ENCODE data around the gene ACTL10. TPM values are rescaled to one million over a fixed set of nuclear protein-coding genes. Genes with fewer than 3 reads are reported as not detected.
A peak's percentile ranks its signal among the peaks of the same experiment; 100 is the strongest.

Gene ACTL10
- total and polyA plus RNA-seq, 2 donors (not counting 1 experiment from before 2014, with no cell fraction given), result 1.2 to 6.3 TPM

DNA sequence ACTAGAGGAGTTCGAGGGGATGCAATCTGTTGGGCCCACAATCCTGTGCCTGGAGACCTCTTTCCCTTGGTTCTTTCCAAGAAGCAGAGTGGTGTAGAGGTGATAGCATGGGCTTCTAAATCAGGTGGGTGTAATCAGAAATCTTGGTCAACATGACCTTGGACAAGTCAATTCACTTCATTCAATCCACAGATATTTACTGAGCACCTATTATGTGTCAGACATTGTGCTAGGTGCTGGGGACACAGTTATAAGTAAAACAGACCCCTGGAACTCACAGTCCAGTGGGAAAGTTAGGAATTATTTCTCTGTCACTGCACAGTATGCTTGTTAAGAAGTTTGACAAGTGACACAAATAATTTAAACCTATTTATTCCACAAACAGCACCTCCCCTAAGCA is 22.8 kb downstream of the ACTL10 start:
- Histone ChIP-seq H3K27me3 (replicated peaks in 1 of 4; ENCODE audit: control extremely low read depth in 1 of 4, control insufficient read depth in 3 of 4, insufficient read depth in 4 of 4, low read length in 3 of 4) (no peaks in the 10 kb centered on the region), H2AFZ (ENCODE audit: insufficient read depth, low read depth, low read length, poor library complexity, severe bottlenecking) (no peak overlapping the region), H3K4me3 (ENCODE audit: control extremely low read depth in 1 of 5, extremely low read depth in 1 of 5, insufficient read depth in 1 of 5, low read depth in 2 of 5, low read length in 4 of 5) (no peak overlapping the region), H3K79me2 (ENCODE audit: control insufficient read depth, insufficient read depth, low read length) (no peaks in the 10 kb centered on the region), H3K9me3 (ENCODE audit: control extremely low read depth in 1 of 3, control insufficient read depth in 2 of 3, insufficient read depth in 1 of 3, low read length in 2 of 3) (no peaks in the 10 kb centered on the region), H3K9ac (ENCODE audit: low read length) (no peak overlapping the region), H3K27ac (ENCODE audit: low read length in 2 of 2) (no peak overlapping the region), H3K4me1 (ENCODE audit: control insufficient read depth in 2 of 2, insufficient read depth in 2 of 2, low read length in 2 of 2) (peaks cover 16 to 18% of the 10 kb centered on the region in 2 donors), H3K36me3 (replicated peaks in 1 of 2; ENCODE audit: control extremely low read depth in 1 of 2, control insufficient read depth in 1 of 2, extremely low read depth in 1 of 2, insufficient read depth in 2 of 2, low read length in 1 of 2) (no peaks in the 10 kb centered on the region), H4K20me1 (ENCODE audit: control insufficient read depth, insufficient read depth, low read length, poor library complexity, severe bottlenecking) (no peaks in the 10 kb centered on the region), H3K4me2 (replicated peaks; ENCODE audit: low read depth, low read length, poor library complexity, severe bottlenecking) (no peak overlapping the region)
- TF ChIP-seq, protein P1, sequence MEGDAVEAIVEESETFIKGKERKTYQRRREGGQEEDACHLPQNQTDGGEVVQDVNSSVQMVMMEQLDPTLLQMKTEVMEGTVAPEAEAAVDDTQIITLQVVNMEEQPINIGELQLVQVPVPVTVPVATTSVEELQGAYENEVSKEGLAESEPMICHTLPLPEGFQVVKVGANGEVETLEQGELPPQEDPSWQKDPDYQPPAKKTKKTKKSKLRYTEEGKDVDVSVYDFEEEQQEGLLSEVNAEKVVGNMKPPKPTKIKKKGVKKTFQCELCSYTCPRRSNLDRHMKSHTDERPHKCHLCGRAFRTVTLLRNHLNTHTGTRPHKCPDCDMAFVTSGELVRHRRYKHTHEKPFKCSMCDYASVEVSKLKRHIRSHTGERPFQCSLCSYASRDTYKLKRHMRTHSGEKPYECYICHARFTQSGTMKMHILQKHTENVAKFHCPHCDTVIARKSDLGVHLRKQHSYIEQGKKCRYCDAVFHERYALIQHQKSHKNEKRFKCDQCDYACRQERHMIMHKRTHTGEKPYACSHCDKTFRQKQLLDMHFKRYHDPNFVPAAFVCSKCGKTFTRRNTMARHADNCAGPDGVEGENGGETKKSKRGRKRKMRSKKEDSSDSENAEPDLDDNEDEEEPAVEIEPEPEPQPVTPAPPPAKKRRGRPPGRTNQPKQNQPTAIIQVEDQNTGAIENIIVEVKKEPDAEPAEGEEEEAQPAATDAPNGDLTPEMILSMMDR (IDR thresholded peaks at IDR 0.05), result no peak
- no peak for TF ChIP-seq EZH2 (IDR thresholded peaks at IDR 0.05; ENCODE audit: borderline replicate concordance, insufficient read depth, low read depth, low read length, poor library complexity, severe bottlenecking)
- Mint-ChIP-seq H3K27ac (no peak overlapping the region), H3K4me3 (no peak overlapping the region), H3K27me3 (no peaks in the 10 kb centered on the region), H3K9me3 (ENCODE audit: insufficient read depth) (no peaks in the 10 kb centered on the region), H3K4me1 (peaks cover 19% of the 10 kb centered on the region)
- WGBS (ENCODE audit: insufficient coverage), result no CpG with 5 or more reads among the region's 1 CpG
- intact Hi-C loops (cut with micrococcal nuclease), result no loop called here
- ATAC-seq (ENCODE audit: low read depth), result no peak
- POLR2A ChIA-PET, result no interaction called here
- DNase-seq, result no peak
- CTCF ChIA-PET, result interaction anchor here (0.5 to 1.2 kb wide), 2 partner anchors 22 to 32 kb away, joined by 3 read pairs; no protein-coding TSS in a partner anchor

DNA sequence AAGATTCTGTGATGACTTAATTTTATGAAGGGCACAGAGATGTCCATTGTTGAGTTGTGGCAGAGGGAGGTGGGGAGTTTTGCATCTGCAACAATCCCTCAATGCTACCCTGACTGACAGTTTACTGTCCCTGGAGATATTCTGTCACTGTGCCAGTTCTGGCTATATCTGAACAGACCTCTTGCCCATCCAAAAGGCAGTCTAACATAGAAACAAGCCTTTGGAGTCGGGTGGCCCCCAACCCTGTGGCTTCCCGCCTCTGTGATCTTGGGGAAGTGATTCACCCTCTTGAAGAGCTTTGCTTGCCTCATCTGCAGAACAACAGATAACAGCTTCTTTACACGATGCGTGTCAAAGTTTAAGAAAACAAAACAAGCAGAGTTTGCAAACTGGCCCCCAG is 23.2 kb downstream of the ACTL10 start:
- H3K9me3 Mint-ChIP-seq (ENCODE audit: insufficient read depth), result no peaks in the 10 kb centered on the region
- peaks cover 14% of the 10 kb centered on the region for H3K4me1 Mint-ChIP-seq
- intact Hi-C loops (cut with micrococcal nuclease), result no loop called here
- Histone ChIP-seq H3K36me3 (replicated peaks in 1 of 2; ENCODE audit: control extremely low read depth in 1 of 2, control insufficient read depth in 1 of 2, extremely low read depth in 1 of 2, insufficient read depth in 2 of 2, low read length in 1 of 2) (no peaks in the 10 kb centered on the region), H3K4me2 (replicated peaks; ENCODE audit: low read depth, low read length, poor library complexity, severe bottlenecking) (no peak overlapping the region), H3K9ac (ENCODE audit: low read length) (no peak overlapping the region), H4K20me1 (ENCODE audit: control insufficient read depth, insufficient read depth, low read length, poor library complexity, severe bottlenecking) (no peaks in the 10 kb centered on the region), H3K27me3 (replicated peaks in 1 of 4; ENCODE audit: control extremely low read depth in 1 of 4, control insufficient read depth in 3 of 4, insufficient read depth in 4 of 4, low read length in 3 of 4) (no peaks in the 10 kb centered on the region), H3K27ac (ENCODE audit: low read length in 2 of 2) (no peak overlapping the region), H3K79me2 (ENCODE audit: control insufficient read depth, insufficient read depth, low read length) (no peaks in the 10 kb centered on the region), H2AFZ (ENCODE audit: insufficient read depth, low read depth, low read length, poor library complexity, severe bottlenecking) (no peak overlapping the region), H3K4me3 (ENCODE audit: control extremely low read depth in 1 of 5, extremely low read depth in 1 of 5, insufficient read depth in 1 of 5, low read depth in 2 of 5, low read length in 4 of 5) (no peak overlapping the region), H3K4me1 (ENCODE audit: control insufficient read depth in 2 of 2, insufficient read depth in 2 of 2, low read length in 2 of 2) (peaks cover 11 to 13% of the 10 kb centered on the region in 2 donors), H3K9me3 (ENCODE audit: control extremely low read depth in 1 of 3, control insufficient read depth in 2 of 3, insufficient read depth in 1 of 3, low read length in 2 of 3) (no peaks in the 10 kb centered on the region)
- no peak overlapping the region for H3K4me3 Mint-ChIP-seq
- no CpG with 5 or more reads among the region's 4 CpGs for WGBS (ENCODE audit: insufficient coverage)
- TF ChIP-seq, protein P1 (IDR thresholded peaks at IDR 0.05), result no peak
- TF ChIP-seq EZH2 (IDR thresholded peaks at IDR 0.05; ENCODE audit: borderline replicate concordance, insufficient read depth, low read depth, low read length, poor library complexity, severe bottlenecking), result no peak
- no peak for DNase-seq
- H3K27me3 Mint-ChIP-seq, result no peaks in the 10 kb centered on the region
- H3K27ac Mint-ChIP-seq, result peak overlapping the region; percentile 26
- POLR2A ChIA-PET, result no interaction called here
- CTCF ChIA-PET, result interaction anchor here (1.2 kb wide), 1 partner anchor 22 kb away, joined by 3 read pairs; no protein-coding TSS in a partner anchor
- no peak for ATAC-seq (ENCODE audit: low read depth)
